Measurements from ENCODE around the gene SLC34A2. TPM values are rescaled to one million over a fixed set of nuclear protein-coding genes. Genes with fewer than 3 reads are reported as not detected.
"Not testable (repeated sequence)": the region's sequence is repeated elsewhere in the genome, so short reads cannot be mapped to it uniquely, and the experiment has no call there.

The SLC34A2 gene, protein sequence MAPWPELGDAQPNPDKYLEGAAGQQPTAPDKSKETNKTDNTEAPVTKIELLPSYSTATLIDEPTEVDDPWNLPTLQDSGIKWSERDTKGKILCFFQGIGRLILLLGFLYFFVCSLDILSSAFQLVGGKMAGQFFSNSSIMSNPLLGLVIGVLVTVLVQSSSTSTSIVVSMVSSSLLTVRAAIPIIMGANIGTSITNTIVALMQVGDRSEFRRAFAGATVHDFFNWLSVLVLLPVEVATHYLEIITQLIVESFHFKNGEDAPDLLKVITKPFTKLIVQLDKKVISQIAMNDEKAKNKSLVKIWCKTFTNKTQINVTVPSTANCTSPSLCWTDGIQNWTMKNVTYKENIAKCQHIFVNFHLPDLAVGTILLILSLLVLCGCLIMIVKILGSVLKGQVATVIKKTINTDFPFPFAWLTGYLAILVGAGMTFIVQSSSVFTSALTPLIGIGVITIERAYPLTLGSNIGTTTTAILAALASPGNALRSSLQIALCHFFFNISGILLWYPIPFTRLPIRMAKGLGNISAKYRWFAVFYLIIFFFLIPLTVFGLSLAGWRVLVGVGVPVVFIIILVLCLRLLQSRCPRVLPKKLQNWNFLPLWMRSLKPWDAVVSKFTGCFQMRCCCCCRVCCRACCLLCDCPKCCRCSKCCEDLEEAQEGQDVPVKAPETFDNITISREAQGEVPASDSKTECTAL
- under 1 TPM in 2 of 3 donors, not detected in 1; 0.19 to 0.35 TPM for total RNA-seq
- long read RNA-seq, donor 1 = 0 reads
- long read RNA-seq, donor 2 = 0 reads

GRCh38 chr4:25654971-25655963, at the start of gene SLC34A2:
Gene SLC34A2, plus strand, starts transcription at chr4:25655851. Its CDS starts 6,650 bp downstream, at chr4:25662501.
- Histone ChIP-seq H3K4me1 (ENCODE audit: low read depth) (peaks cover 8% of the 10 kb centered on the region), H3K36me3 (ENCODE audit: low read depth) (no peaks in the 10 kb centered on the region), H3K4me3 (no peak within 1 kb of the TSS), H3K9me3 (no peaks in the 10 kb centered on the region)
- TF ChIP-seq CTCF (IDR thresholded peaks at IDR 0.05) = no peak
- intact Hi-C loops (cut with DNase I, micrococcal nuclease) = no loop called here
- peak in 2 of 3 donors; percentile 10 to 29 for DNase-seq
- ATAC-seq = peak; percentile 59

DNA sequence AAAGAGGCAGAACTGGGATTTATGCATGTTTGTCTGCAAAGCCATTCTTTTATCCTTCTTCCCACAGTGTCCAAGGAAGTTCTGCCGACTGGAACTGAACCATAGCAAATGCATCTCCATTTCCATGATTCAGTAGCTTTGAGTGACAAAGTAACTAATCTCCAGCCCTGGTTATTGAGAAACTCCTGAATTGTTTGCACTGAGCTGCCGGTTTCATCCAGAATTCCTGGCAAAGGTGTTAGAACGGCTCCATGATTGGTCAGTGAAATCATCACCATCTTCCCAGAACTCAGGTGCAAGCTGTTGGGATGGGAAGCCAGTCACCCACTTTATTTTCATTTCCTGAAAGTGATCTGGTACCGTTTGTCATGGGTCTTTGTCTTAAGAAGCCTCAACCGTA, 47.0 kb upstream of the SLC34A2 start:
- Histone ChIP-seq H3K4me1 (ENCODE audit: low read depth) (no peaks in the 10 kb centered on the region), H3K9me3 (no peaks in the 10 kb centered on the region), H3K36me3 (ENCODE audit: low read depth) (no peaks in the 10 kb centered on the region), H3K4me3 (no peak overlapping the region)
- no peak for TF ChIP-seq CTCF (IDR thresholded peaks at IDR 0.05)
- ATAC-seq (no peak), DNase-seq (no peak)
- intact Hi-C loops (cut with DNase I, micrococcal nuclease) = no loop called here

DNA sequence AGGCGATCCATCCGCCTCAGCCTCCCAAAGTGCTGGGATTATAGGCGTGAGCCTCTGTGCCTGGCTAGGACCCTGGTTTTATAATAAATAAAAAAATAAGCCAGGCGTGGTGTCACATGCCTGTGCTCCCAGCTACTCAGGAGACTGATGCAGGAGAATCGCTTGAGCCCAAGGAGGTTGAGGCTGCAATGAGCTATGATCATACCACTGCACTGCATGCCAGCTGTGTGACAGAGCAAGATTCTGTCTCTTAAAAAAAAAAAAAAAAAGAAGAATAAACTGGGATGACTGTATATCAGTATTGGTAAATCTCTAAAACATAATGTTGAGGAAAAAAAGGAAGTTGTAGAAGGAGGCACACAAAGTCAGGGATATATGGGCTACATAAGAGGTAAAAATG, 45.7 kb upstream of the SLC34A2 start:
- no peak for DNase-seq
- no peak for ATAC-seq
- intact Hi-C loops (cut with DNase I, micrococcal nuclease) = no loop called here
- Histone ChIP-seq H3K9me3 (no peaks in the 10 kb centered on the region), H3K4me3 (no peak overlapping the region), H3K36me3 (ENCODE audit: low read depth) (no peaks in the 10 kb centered on the region), H3K4me1 (ENCODE audit: low read depth) (no peaks in the 10 kb centered on the region)
- no peak for TF ChIP-seq CTCF (IDR thresholded peaks at IDR 0.05)

GRCh38 chr4:25613613-25614012, 42.0 kb upstream of the SLC34A2 start:
- H3K36me3 ChIP-seq (ENCODE audit: low read depth); H3K9me3 ChIP-seq; DNase-seq; intact Hi-C loops (cut with DNase I, micrococcal nuclease); ATAC-seq; H3K4me3 ChIP-seq; H3K4me1 ChIP-seq (ENCODE audit: low read depth): not testable (repeated sequence)

DNA sequence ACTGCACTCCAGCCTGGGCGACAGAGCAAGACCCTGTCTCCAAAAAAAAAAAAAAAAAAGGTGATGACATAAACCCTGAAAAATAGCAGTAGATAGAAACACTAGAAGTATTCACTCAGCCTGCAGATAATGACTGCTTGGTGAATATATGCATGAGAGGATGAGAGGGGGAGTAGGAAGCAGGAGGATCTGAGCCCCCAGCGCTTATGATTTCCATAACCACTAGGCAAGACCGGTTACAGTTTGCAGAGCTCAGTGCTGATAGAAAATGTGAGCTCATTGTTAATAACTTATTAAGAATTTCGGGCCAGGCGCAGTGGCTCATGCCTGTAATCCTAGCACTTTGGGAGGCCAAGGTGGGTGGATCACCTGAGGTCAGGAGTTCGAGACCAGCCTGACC, 40.8 kb upstream of the SLC34A2 start:
- no peaks in the 10 kb centered on the region for H3K9me3 ChIP-seq
- ATAC-seq (no peak), DNase-seq (no peak)
- intact Hi-C loops (cut with DNase I, micrococcal nuclease) = no loop called here
- H3K4me1 ChIP-seq (ENCODE audit: low read depth) = no peaks in the 10 kb centered on the region
- H3K4me3 ChIP-seq = no peak overlapping the region
- no peaks in the 10 kb centered on the region for H3K36me3 ChIP-seq (ENCODE audit: low read depth)
- TF ChIP-seq CTCF (IDR thresholded peaks at IDR 0.05) = no peak
